Measurements from ENCODE around the gene SYT13.

DNA sequence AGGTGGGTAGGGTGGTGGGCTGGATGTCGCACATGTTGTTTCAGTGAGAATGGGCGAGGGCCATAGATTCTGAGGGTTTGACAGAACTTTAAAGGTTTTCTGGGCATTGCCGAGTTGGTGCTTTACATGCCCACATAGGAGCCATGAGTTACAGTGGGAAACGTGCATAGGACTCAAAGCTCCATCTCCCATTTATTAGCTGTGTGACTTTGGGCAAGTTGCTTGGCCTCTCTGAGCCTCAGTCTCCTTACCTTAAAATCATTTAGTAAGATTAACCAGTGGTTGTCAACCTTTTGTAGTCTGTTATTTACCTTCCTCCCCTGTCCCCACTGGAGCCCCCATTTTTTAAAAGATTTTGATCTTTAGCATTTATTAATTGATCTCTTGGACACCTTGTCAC is 67.4 kb downstream of the SYT13 start:
- TF ChIP-seq TAF1 (IDR thresholded peaks at IDR 0.05; ENCODE audit: low read depth, low read length): no peak
- no peak for TF ChIP-seq POLR2AphosphoS5 (IDR thresholded peaks at IDR 0.05; ENCODE audit: low read depth, low read length)
- no peak for TF ChIP-seq POLR2A (IDR thresholded peaks at IDR 0.05; ENCODE audit: low read depth, low read length)

Data from GM12891 (cell line).